Stimulated activated CD8-positive, alpha-beta memory T cell treated with anti-CD3 and anti-CD28 coated beads, Interleukin-4, amount 100 ng/mL, for 24 hours (primary cell): Measurements from ENCODE around the gene SPATA3.
"Not testable (repeated sequence)": the region's sequence is repeated elsewhere in the genome, so short reads cannot be mapped to it uniquely, and the experiment has no call there.

Source experiments
- DNase-seq: peaks from one replicate; pipeline ENCODE4 v3.0.0-alpha.2; 2020; ENCODE audit warnings: low read depth

SPATA3 gene

GRCh38 chr2:230998882-230999281 is 3.0 kb downstream of the SPATA3 start:
- no peak for DNase-seq

GRCh38 chr2:230999477-230999876 is 3.6 kb downstream of the SPATA3 start:
- DNase-seq: no peak

GRCh38 chr2:231000211-231000904 is 4.4 kb downstream of the SPATA3 start:
- no peak for DNase-seq

- DNase-seq: no peak
Observed at GRCh38 chr2:231001036-231001435, 5.1 kb downstream of the SPATA3 start.

- DNase-seq: no peak
Observed at GRCh38 chr2:231001921-231002320, 6.0 kb downstream of the SPATA3 start.

- DNase-seq: no peak
Observed at GRCh38 chr2:231002641-231003040, 6.7 kb downstream of the SPATA3 start.

- DNase-seq: no peak
Observed at GRCh38 chr2:231003186-231003585, 7.3 kb downstream of the SPATA3 start.

- DNase-seq: not testable (repeated sequence)
Observed at GRCh38 chr2:231004930-231005329, 9.0 kb downstream of the SPATA3 start.

GRCh38 chr2:231007286-231008098 is 11.6 kb downstream of the SPATA3 start:
- no peak for DNase-seq

GRCh38 chr2:231008131-231008530 is 12.2 kb downstream of the SPATA3 start:
- DNase-seq: no peak

GRCh38 chr2:231009236-231009919 is 13.5 kb downstream of the SPATA3 start:
- DNase-seq: no peak

GRCh38 chr2:231010201-231010730 is 14.3 kb downstream of the SPATA3 start:
- DNase-seq: no peak

GRCh38 chr2:231011526-231011925 is 15.6 kb downstream of the SPATA3 start:
- no peak for DNase-seq

GRCh38 chr2:231012463-231012862 is 16.5 kb downstream of the SPATA3 start:
- no peak for DNase-seq

GRCh38 chr2:231013820-231014219 is 17.9 kb downstream of the SPATA3 start:
- no peak for DNase-seq

- no peak for DNase-seq
Observed at GRCh38 chr2:231015478-231015877, 19.6 kb downstream of the SPATA3 start.

GRCh38 chr2:231015926-231016325 is 20.0 kb downstream of the SPATA3 start:
- DNase-seq: no peak

- DNase-seq: no peak
Observed at GRCh38 chr2:231016566-231017230, 20.8 kb downstream of the SPATA3 start.

- DNase-seq: no peak
Observed at GRCh38 chr2:231017231-231017598, 21.3 kb downstream of the SPATA3 start.

- no peak for DNase-seq
Observed at GRCh38 chr2:231018184-231018583, 22.3 kb downstream of the SPATA3 start.

- DNase-seq: not testable (repeated sequence)
Observed at GRCh38 chr2:231025059-231025458, 29.1 kb downstream of the SPATA3 start.

- DNase-seq: no peak
Observed at GRCh38 chr2:231028889-231029288, 33.0 kb downstream of the SPATA3 start.
